Measurements from ENCODE around the gene ODF2L. TPM values are rescaled to one million over a fixed set of nuclear protein-coding genes. Genes with fewer than 3 reads are reported as not detected.

ODF2L gene
- total and polyA plus RNA-seq, 9 of the 15 experiments (the other 6 are each of a cell fraction or from before 2014, with no cell fraction given): 2.2 to 6.0 (median 4.7) TPM

DNA sequence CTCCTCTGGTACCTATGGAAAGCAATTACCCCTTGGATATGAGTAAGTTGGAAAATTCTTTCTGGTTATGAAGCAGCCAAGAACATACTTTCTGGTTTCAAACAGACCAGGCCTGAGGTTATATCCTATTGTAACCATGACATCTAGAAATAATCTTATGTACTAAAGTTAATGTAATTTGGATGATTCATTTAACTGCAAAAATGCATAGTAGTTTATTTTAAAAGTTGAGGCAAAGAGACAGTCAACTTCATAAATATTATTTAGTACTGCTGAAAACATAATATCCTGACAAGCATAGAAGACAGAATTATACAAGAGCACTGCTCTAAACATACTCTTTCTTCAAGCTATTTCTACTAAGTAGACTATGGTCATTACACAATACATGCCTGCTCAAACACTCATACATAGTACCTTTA, 25.5 kb downstream of the ODF2L start:
- POLR2A ChIA-PET: interaction anchor here (0.6 kb wide), 1 partner anchor 135 kb away, joined by 3 read pairs; no protein-coding TSS in a partner anchor
- Histone ChIP-seq H3K9me3 (replicated peaks; ENCODE audit: control insufficient read depth, insufficient read depth, low read depth, low read length) (no peaks in the 10 kb centered on the region), H3K36me3 (ENCODE audit: control insufficient read depth, insufficient read depth, low read length) (no peaks in the 10 kb centered on the region), H3K27ac (ENCODE audit: extremely low read depth, low read depth, low read length) (no peak overlapping the region), H3K27me3 (ENCODE audit: control insufficient read depth in 2 of 2, insufficient read depth in 2 of 2, low read length in 2 of 2) (no peaks in the 10 kb centered on the region), H3K9ac (ENCODE audit: insufficient read depth in 1 of 2, low read depth in 2 of 2, low read length in 2 of 2) (no peak overlapping the region), H4K20me1 (replicated peaks; ENCODE audit: control insufficient read depth, insufficient read depth, low read length) (no peaks in the 10 kb centered on the region), H3K4me1 (replicated peaks in 1 of 2; ENCODE audit: control insufficient read depth in 2 of 2, insufficient read depth in 2 of 2, low read length in 2 of 2) (no peaks in the 10 kb centered on the region), H2AFZ (ENCODE audit: low read depth, low read length) (no peak overlapping the region), H3K9me1 (ENCODE audit: control insufficient read depth, insufficient read depth, low read length) (no peaks in the 10 kb centered on the region), H3K4me2 (ENCODE audit: insufficient read depth, low read length) (no peak overlapping the region), H3K79me2 (ENCODE audit: control insufficient read depth, insufficient read depth, low read length) (no peaks in the 10 kb centered on the region), H3K4me3 (no peak overlapping the region)
- no peak for DNase-seq (ENCODE audit: extremely low read depth in 1 of 4, low spot score in 3 of 4)
- in situ Hi-C loops (cut with MboI) (no loop called here), intact Hi-C loops (cut with micrococcal nuclease) (no loop called here)
- no TSS peak for BruUV-seq (replicated peaks)
- FAIRE-seq: no peak
- no peak for ATAC-seq
- CTCF ChIA-PET (ENCODE audit: low intra/inter-chr PET ratio): no interaction called here
- TF ChIP-seq DPF2 (IDR thresholded peaks at IDR 0.05) (no peak), OTX1 (CRISPR knock-in tag; IDR thresholded peaks at IDR 0.05) (no peak), ZNF583 (CRISPR knock-in tag; IDR thresholded peaks at IDR 0.05) (no peak), U2AF2 (optimal IDR thresholded peaks at IDR 0.05; ENCODE audit: low read depth, low read length) (no peak), ZNF707 (CRISPR knock-in tag; conservative IDR thresholded peaks at IDR 0.05) (no peak), ZNF507 (tag; conservative IDR thresholded peaks at IDR 0.05) (no peak), NCOR1 (IDR thresholded peaks at IDR 0.05) (no peak), RB1 (IDR thresholded peaks at IDR 0.05; ENCODE audit: low read depth) (no peak), ZNF445 (CRISPR knock-in tag; IDR thresholded peaks at IDR 0.05; ENCODE audit: low read depth) (no peak), FOS (IDR thresholded peaks at IDR 0.05; ENCODE audit: extremely low read depth, insufficient read length) (no peak), ZBTB1 (CRISPR knock-in tag; IDR thresholded peaks at IDR 0.05; ENCODE audit: borderline replicate concordance, low read depth) (no peak), SP1 (CRISPR knock-in tag; IDR thresholded peaks at IDR 0.05) (no peak), ZNF253 (CRISPR knock-in tag; conservative IDR thresholded peaks at IDR 0.05) (no peak), HNRNPUL1 (IDR thresholded peaks at IDR 0.05; ENCODE audit: low read length) (no peak), ZNF57 (CRISPR knock-in tag; IDR thresholded peaks at IDR 0.05) (no peak)
- TF ChIP-seq, protein P1, sequence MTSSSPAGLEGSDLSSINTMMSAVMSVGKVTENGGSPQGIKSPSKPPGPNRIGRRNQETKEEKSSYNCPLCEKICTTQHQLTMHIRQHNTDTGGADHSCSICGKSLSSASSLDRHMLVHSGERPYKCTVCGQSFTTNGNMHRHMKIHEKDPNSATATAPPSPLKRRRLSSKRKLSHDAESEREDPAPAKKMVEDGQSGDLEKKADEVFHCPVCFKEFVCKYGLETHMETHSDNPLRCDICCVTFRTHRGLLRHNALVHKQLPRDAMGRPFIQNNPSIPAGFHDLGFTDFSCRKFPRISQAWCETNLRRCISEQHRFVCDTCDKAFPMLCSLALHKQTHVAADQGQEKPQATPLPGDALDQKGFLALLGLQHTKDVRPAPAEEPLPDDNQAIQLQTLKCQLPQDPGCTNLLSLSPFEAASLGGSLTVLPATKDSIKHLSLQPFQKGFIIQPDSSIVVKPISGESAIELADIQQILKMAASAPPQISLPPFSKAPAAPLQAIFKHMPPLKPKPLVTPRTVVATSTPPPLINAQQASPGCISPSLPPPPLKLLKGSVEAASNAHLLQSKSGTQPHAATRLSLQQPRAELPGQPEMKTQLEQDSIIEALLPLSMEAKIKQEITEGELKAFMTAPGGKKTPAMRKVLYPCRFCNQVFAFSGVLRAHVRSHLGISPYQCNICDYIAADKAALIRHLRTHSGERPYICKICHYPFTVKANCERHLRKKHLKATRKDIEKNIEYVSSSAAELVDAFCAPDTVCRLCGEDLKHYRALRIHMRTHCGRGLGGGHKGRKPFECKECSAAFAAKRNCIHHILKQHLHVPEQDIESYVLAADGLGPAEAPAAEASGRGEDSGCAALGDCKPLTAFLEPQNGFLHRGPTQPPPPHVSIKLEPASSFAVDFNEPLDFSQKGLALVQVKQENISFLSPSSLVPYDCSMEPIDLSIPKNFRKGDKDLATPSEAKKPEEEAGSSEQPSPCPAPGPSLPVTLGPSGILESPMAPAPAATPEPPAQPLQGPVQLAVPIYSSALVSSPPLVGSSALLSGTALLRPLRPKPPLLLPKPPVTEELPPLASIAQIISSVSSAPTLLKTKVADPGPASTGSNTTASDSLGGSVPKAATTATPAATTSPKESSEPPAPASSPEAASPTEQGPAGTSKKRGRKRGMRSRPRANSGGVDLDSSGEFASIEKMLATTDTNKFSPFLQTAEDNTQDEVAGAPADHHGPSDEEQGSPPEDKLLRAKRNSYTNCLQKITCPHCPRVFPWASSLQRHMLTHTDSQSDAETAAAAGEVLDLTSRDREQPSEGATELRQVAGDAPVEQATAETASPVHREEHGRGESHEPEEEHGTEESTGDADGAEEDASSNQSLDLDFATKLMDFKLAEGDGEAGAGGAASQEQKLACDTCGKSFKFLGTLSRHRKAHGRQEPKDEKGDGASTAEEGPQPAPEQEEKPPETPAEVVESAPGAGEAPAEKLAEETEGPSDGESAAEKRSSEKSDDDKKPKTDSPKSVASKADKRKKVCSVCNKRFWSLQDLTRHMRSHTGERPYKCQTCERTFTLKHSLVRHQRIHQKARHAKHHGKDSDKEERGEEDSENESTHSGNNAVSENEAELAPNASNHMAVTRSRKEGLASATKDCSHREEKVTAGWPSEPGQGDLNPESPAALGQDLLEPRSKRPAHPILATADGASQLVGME (CRISPR knock-in tag; IDR thresholded peaks at IDR 0.05): no peak
